Right cardiac atrium (tissue), 5 donors: ENCODE data around the gene ARHGAP44. TPM values are rescaled to one million over a fixed set of nuclear protein-coding genes. Genes with fewer than 3 reads are reported as not detected.

ENCODE experiments used
- ATAC-seq, 2 donors: fragments of 200-7000 bp; cut with Tn5 transposase; one replicate each; pipeline versions ENCODE4 v1.8.0 to v1.9.1; 2020; ENCODE audit warnings: moderate library complexity in 2 of 2, mild to moderate bottlenecking in 1 of 2
- DNase-seq, 3 donors: peaks; one replicate each; pipeline ENCODE4 v3.0.0-alpha.2; 2020
- H3K27ac ChIP-seq: one replicate; pipeline ENCODE4 v1.5.1; 2013; ENCODE audit warnings: mild to moderate bottlenecking, low read length, control low read depth, moderate library complexity
- H3K27me3 ChIP-seq: one replicate; pipeline ENCODE4 v1.6.1; 2013; ENCODE audit not compliant: control insufficient read depth, insufficient read depth
- H3K4me1 ChIP-seq: one replicate; pipeline ENCODE4 v1.6.1; 2013; ENCODE audit warnings: low read length; ENCODE audit not compliant: control insufficient read depth, insufficient read depth
- H3K4me3 ChIP-seq: one replicate; pipeline ENCODE4 v1.5.1; 2013; ENCODE audit warnings: low read length, control low read depth
- H3K9me3 ChIP-seq: one replicate; pipeline ENCODE4 v1.6.1; 2013; ENCODE audit warnings: low read length; ENCODE audit not compliant: control insufficient read depth
- WGBS: extraction: QIAGEN DNeasy Blood & Tissue Kit; methylation state at CpG from one replicate; pipeline ENCODE4 v1.1.7; 2013; 5-methylcytosine and 5-hydroxymethylcytosine counted together
- intact Hi-C, 4 donors: fragments of 100-400 bp; cut with DNase I; formaldehyde crosslinking; loops; one replicate each; pipeline versions ENCODE4 v1.11.0 to v1.14.0; 2022 to 2023
- polyA plus RNA-seq: library from polyadenylated mRNA; stranded (reverse); fragments of 200-250 nt; gene quantifications from one replicate; pipeline ENCODE4 v1.2.3, GENCODE V29; 2013
- total RNA-seq, 4 donors: library from RNA; stranded (reverse); fragmentation: NEBNext Ultra II Directional; extraction: Animal tissue kit (Norgen Biotek cat#: 25700); gene quantifications; one replicate each; pipeline ENCODE4 v1.2.1, GENCODE V29; 2021
- donor health status: healthy with polysubstance abuse.
- donor health status: DM: no; HTN: yes; CAD: no.
- donor health status: DM: no; HTN: no; CAD: no.
- donor health status: DM: no; HTN: yes; CAD: no; lungs with severe emphysema.
- donor health status: DM: yes; HTN: yes; CAD: no.

The ARHGAP44 gene
- total and polyA plus RNA-seq, 5 donors, result 6.7 to 13.6 (median 11.3) TPM

GRCh38 chr17:12994341-12995074 lies 205.2 kb downstream of the ARHGAP44 start:
- ATAC-seq (no peak), DNase-seq (no peak)
- no peak overlapping the region for H3K4me3 ChIP-seq
- 88% methylated on average over 19 of the region's 19 CpGs for WGBS
- H3K27ac ChIP-seq, result no peak overlapping the region
- H3K9me3 ChIP-seq, result no peaks in the 10 kb centered on the region
- H3K4me1 ChIP-seq, result no peaks in the 10 kb centered on the region
- intact Hi-C loops, result loop anchor here in 1 of 4 donors (10.0 kb wide), 1 partner anchor 450 kb away; no protein-coding TSS in a partner anchor
- H3K27me3 ChIP-seq, result no peaks in the 10 kb centered on the region

DNA sequence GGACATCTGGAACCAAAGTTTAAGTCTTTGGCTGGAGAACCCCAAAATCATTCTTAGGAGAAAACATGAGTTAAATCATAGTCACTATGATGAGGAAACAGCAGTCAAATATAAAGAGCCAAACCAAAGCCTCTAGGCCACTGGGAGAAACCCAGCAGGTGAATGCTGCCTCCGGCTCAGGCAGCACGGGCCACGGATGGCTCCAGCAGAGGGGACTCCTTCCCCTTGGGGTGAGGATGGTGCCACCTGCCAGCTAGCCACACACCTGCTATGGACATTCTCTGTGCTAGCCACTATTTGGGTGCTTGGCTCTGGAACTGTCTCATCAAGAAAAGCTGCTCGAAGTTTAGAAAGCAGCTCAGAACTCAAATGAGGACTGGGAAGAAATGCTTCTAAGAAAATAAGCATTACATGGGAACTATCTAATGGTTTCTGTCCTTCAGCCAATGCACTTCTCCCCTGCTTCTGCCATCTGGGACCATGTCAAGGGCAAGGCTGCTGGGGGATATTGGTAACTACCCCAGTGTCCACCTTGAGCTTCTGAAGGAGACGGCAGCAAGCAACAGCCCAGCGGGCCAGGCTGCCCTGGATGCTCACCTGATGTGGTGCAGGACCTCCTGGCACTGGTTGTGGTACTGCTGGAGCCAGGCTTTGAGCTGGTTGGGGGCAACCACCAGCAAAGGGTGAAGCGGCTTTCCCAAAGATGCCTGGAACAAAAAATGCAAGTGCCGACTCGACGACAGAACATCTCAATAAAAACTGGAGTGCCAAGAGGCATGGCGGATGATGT lies 206.0 kb downstream of the ARHGAP44 start:
- no peaks in the 10 kb centered on the region for H3K27me3 ChIP-seq
- H3K4me1 ChIP-seq, result no peaks in the 10 kb centered on the region
- intact Hi-C loops, result loop anchor here in 1 of 4 donors (10.0 kb wide), 1 partner anchor 450 kb away; no protein-coding TSS in a partner anchor
- ATAC-seq (no peak), DNase-seq (no peak)
- no peak overlapping the region for H3K27ac ChIP-seq
- H3K4me3 ChIP-seq, result no peak overlapping the region
- WGBS, result 87% methylated on average over 11 of the region's 11 CpGs
- no peaks in the 10 kb centered on the region for H3K9me3 ChIP-seq

DNA sequence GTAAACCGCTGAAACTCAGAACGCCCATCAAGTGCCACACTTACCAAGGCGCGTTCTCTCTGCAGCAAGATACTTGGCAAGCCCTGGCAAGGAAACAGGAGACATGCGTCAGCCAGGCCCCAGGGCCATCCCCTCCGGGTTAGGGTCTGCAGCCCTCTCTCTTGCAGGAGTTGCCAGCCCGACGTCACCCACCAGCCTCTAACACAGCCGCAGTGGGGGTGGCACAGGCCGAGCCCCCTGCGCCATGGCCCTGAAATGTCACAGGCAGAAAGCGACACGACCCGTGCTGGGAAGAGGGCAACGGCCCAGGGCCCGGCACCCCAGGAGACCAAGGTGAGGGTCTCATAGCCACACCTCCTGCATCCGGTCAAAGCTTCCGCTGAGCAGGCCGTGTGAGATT lies 206.6 kb downstream of the ARHGAP44 start:
- DNase-seq (peak in 1 of 3 donors; percentile 65), ATAC-seq (no peak)
- intact Hi-C loops, result loop anchor here in 1 of 4 donors (10.0 kb wide), 1 partner anchor 451 kb away; no protein-coding TSS in a partner anchor
- no peaks in the 10 kb centered on the region for H3K4me1 ChIP-seq
- no peaks in the 10 kb centered on the region for H3K9me3 ChIP-seq
- H3K27ac ChIP-seq, result no peak overlapping the region
- 95% methylated on average over 19 of the region's 19 CpGs for WGBS
- H3K27me3 ChIP-seq, result no peaks in the 10 kb centered on the region
- H3K4me3 ChIP-seq, result no peak overlapping the region

DNA sequence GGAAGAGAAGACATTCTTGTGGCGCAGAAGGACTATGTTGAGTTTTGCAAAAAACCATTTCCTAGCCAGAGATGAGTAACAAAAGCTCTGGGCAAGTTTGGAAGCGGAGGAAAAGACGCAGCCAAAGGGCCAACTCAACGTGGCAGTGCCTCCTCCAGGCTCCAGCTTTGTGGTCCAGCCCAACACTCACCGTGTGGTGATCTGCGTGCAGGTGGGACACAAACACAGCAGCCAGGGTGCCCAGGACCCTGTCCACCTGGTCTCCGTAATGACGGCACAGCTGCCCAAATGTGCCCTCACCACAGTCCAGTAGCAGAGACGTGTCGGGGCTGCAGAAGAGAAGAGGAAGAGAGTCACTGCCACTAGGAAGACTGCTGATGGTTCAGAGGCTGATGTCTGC lies 207.1 kb downstream of the ARHGAP44 start:
- Histone ChIP-seq H3K27ac (no peak overlapping the region), H3K4me3 (no peak overlapping the region), H3K9me3 (no peaks in the 10 kb centered on the region), H3K27me3 (no peaks in the 10 kb centered on the region), H3K4me1 (no peaks in the 10 kb centered on the region)
- DNase-seq (no peak), ATAC-seq (no peak)
- 93% methylated on average over 10 of the region's 10 CpGs for WGBS
- intact Hi-C loops, result loop anchor here in 1 of 4 donors (10.0 kb wide), 1 partner anchor 452 kb away; no protein-coding TSS in a partner anchor

GRCh38 chr17:12996941-12997340 lies 207.6 kb downstream of the ARHGAP44 start:
- Histone ChIP-seq H3K27me3 (no peaks in the 10 kb centered on the region), H3K9me3 (no peaks in the 10 kb centered on the region), H3K4me3 (no peak overlapping the region), H3K27ac (no peak overlapping the region), H3K4me1 (no peaks in the 10 kb centered on the region)
- no peak for ATAC-seq
- DNase-seq, result no peak
- 75% methylated on average over 5 of the region's 5 CpGs for WGBS
- intact Hi-C loops, result loop anchor here in 1 of 4 donors (10.0 kb wide), 1 partner anchor 452 kb away; no protein-coding TSS in a partner anchor

GRCh38 chr17:12998461-12998860 lies 209.2 kb downstream of the ARHGAP44 start:
- no peak for DNase-seq

GRCh38 chr17:12998874-12999273 lies 209.6 kb downstream of the ARHGAP44 start:
- H3K27ac ChIP-seq, result no peak overlapping the region
- 94% methylated on average over 5 of the region's 5 CpGs for WGBS
- intact Hi-C loops, result loop anchor here in 1 of 4 donors (10.0 kb wide), 1 partner anchor 454 kb away; no protein-coding TSS in a partner anchor
- no peak overlapping the region for H3K4me3 ChIP-seq
- no peaks in the 10 kb centered on the region for H3K4me1 ChIP-seq
- ATAC-seq (no peak), DNase-seq (no peak)
- H3K9me3 ChIP-seq, result no peaks in the 10 kb centered on the region
- H3K27me3 ChIP-seq, result no peaks in the 10 kb centered on the region

More at GRCh38 chr17:12998461-12998860, 209.2 kb downstream of the ARHGAP44 start:
- Histone ChIP-seq H3K27ac (no peak overlapping the region), H3K4me3 (no peak overlapping the region), H3K27me3 (no peaks in the 10 kb centered on the region), H3K4me1 (no peaks in the 10 kb centered on the region), H3K9me3 (no peaks in the 10 kb centered on the region)
- intact Hi-C loops, result loop anchor here in 1 of 4 donors (10.0 kb wide), 1 partner anchor 454 kb away; no protein-coding TSS in a partner anchor
- ATAC-seq, result no peak
- 90% methylated on average over 8 of the region's 8 CpGs for WGBS

- Histone ChIP-seq H3K9me3 (no peaks in the 10 kb centered on the region), H3K4me3 (no peak overlapping the region), H3K4me1 (no peaks in the 10 kb centered on the region), H3K27ac (no peak overlapping the region), H3K27me3 (no peaks in the 10 kb centered on the region)
- intact Hi-C loops, result loop anchor here in 3 of 4 donors (5.0 to 10.0 kb wide), 4 partner anchors 73 to 826 kb away; no protein-coding TSS in a partner anchor
- ATAC-seq (no peak), DNase-seq (no peak)
- 65% methylated on average over 8 of the region's 8 CpGs for WGBS
These were observed 211.3 kb downstream of the ARHGAP44 start for GRCh38 chr17:13000561-13000960.

- H3K9me3 ChIP-seq, result no peaks in the 10 kb centered on the region
- DNase-seq (no peak), ATAC-seq (no peak)
- intact Hi-C loops, result loop anchor here in 3 of 4 donors (5.0 to 10.0 kb wide), 4 partner anchors 75 to 827 kb away; no protein-coding TSS in a partner anchor
- no peak overlapping the region for H3K27ac ChIP-seq
- no peaks in the 10 kb centered on the region for H3K27me3 ChIP-seq
- H3K4me1 ChIP-seq, result no peaks in the 10 kb centered on the region
- WGBS, result 62% methylated on average over 15 of the region's 15 CpGs
- no peak overlapping the region for H3K4me3 ChIP-seq
These were observed 212.8 kb downstream of the ARHGAP44 start for GRCh38 chr17:13001991-13002615.

DNA sequence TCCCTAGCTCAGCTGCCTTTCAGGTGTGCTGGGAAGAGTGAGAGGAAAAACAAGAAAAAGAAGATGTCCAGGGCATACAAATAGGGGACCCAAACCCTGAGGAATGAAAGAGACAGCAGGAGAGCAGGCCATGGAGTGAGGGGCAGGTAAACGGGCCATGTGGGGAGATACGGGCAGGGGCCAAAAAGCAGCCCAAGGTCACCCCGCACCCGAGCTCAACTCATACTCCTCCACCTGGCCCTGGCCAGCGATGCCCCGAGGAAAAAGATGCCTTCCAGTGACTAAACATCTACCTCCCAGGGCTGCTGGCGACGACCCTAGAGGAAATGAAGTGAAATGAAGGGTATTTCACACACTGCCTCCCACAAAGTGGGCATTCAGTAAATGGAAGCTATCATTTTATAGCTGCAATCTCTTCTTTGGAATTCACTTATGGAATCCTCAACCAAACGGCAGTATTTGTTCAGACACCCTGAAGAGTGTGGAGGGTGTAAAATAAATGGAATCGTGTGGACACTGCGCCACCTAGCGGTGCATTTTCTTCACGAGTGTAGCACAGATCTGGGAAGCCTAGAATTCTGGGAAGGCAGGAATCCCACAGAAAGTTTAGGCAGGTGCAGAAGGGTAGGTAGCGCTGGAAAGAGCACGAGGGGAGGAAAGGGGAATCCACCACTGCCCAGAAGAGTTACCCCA lies 213.6 kb downstream of the ARHGAP44 start:
- 42% methylated on average over 15 of the region's 15 CpGs for WGBS
- intact Hi-C loops, result loop anchor here in 3 of 4 donors (5.0 to 10.0 kb wide), 4 partner anchors 76 to 828 kb away; no protein-coding TSS in a partner anchor
- no peak overlapping the region for H3K27ac ChIP-seq

More for the DNA sequence above, 213.6 kb downstream of the ARHGAP44 start:
- Histone ChIP-seq H3K4me3 (no peak overlapping the region), H3K4me1 (no peaks in the 10 kb centered on the region), H3K27me3 (no peaks in the 10 kb centered on the region), H3K9me3 (no peaks in the 10 kb centered on the region)
- peak; percentile 82 to 87 for ATAC-seq
- peak; percentile 81 to 95 (median 86) for DNase-seq
